Mesothelial cell of epicardium (in vitro differentiated cells): ENCODE measurements around the gene MRPL1. TPM values are rescaled to one million over a fixed set of nuclear protein-coding genes. Genes with fewer than 3 reads are reported as not detected.

Experiments used
- DNase-seq, 2 experiments: peaks; one replicate each; pipeline ENCODE4 v3.0.0; 2021; ENCODE audit warnings: low spot score in 2 of 2; ENCODE audit not compliant: unreplicated experiment in 2 of 2
- H3K27ac Mint-ChIP-seq: 2 replicates; pipeline ENCODE4 v1.8.0; 2021; ENCODE audit warnings: mixed read lengths
- H3K27me3 Mint-ChIP-seq: 2 replicates; pipeline ENCODE4 v1.8.0; 2021; ENCODE audit warnings: low read depth, mixed read lengths
- H3K36me3 Mint-ChIP-seq: 2 replicates; pipeline ENCODE4 v1.8.0; 2021; ENCODE audit warnings: mixed read lengths
- H3K4me1 Mint-ChIP-seq: 2 replicates; pipeline ENCODE4 v1.8.0; 2021; ENCODE audit warnings: mixed read lengths
- H3K4me3 Mint-ChIP-seq: 2 replicates; pipeline ENCODE4 v1.8.0; 2021; ENCODE audit warnings: mild to moderate bottlenecking, moderate library complexity, mixed read lengths
- H3K9me3 Mint-ChIP-seq: 2 replicates; pipeline ENCODE4 v1.8.0; 2021; ENCODE audit warnings: mixed read lengths
- total RNA-seq: library from RNA; stranded (reverse); gene quantifications from 3 replicates; pipeline ENCODE4 v1.2.1, GENCODE V29; 2021
- TF ChIP-seq, protein P1 (sequence below): fragments of 200-600 bp; sonication (generic); IDR thresholded peaks from one replicate; pipeline ENCODE4 v1.5.0; 2021; ENCODE audit warnings: antibody characterized with exemption; ENCODE audit not compliant: unreplicated experiment

The MRPL1 gene
- 25.0 to 27.8 TPM (median 27.0 TPM) in 3 replicates for total RNA-seq

DNA sequence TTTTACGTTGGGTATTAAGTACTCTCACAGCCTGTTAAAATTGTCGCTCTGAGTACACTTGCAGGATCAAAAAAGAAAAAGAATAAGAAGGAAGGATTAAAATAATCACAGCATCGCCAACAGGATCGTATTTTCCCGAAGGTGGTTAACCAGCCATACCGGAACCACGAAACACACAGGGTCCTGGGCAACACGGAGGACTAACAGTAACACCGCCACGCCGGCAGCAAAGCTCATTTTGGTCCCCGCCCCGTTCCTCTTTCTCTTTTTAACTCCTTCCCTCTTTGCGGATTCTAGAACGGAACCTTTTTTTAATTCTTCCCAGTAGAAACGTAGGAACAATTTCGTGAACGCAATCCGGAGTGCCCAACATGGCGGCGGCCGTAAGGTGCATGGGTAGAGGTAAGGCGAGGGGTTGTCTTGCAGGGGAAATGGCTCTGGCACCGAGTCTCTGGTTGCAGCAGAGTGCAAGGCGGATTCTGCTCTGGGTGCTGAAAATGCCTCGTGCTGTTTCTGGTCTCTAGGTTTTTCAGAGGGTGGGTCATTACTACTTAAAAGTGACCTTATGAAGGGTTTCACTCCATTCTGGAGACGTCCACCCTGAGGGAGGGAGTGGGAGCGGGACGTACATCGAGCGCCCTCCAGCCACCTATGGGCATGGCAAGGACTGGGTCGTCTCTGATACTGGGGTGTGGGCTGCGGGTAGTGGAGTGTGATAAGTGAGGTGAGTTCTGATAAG, at the start of gene MRPL1:
MRPL1 (plus strand) TSS at position 353 of the 739 bp plus-strand sequence; CDS start at position 372, 19 bp downstream.
- Mint-ChIP-seq H3K27ac (peak within 1 kb of the TSS; percentile 97), H3K36me3 (peaks cover 3% of the 10 kb centered on the region), H3K4me3 (peak within 1 kb of the TSS; percentile 89), H3K9me3 (no peaks in the 10 kb centered on the region), H3K4me1 (peaks cover 17% of the 10 kb centered on the region), H3K27me3 (no peaks in the 10 kb centered on the region)
- peak; percentile 54 to 82 for DNase-seq
- TF ChIP-seq, protein P1, sequence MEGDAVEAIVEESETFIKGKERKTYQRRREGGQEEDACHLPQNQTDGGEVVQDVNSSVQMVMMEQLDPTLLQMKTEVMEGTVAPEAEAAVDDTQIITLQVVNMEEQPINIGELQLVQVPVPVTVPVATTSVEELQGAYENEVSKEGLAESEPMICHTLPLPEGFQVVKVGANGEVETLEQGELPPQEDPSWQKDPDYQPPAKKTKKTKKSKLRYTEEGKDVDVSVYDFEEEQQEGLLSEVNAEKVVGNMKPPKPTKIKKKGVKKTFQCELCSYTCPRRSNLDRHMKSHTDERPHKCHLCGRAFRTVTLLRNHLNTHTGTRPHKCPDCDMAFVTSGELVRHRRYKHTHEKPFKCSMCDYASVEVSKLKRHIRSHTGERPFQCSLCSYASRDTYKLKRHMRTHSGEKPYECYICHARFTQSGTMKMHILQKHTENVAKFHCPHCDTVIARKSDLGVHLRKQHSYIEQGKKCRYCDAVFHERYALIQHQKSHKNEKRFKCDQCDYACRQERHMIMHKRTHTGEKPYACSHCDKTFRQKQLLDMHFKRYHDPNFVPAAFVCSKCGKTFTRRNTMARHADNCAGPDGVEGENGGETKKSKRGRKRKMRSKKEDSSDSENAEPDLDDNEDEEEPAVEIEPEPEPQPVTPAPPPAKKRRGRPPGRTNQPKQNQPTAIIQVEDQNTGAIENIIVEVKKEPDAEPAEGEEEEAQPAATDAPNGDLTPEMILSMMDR, result no peak

DNA sequence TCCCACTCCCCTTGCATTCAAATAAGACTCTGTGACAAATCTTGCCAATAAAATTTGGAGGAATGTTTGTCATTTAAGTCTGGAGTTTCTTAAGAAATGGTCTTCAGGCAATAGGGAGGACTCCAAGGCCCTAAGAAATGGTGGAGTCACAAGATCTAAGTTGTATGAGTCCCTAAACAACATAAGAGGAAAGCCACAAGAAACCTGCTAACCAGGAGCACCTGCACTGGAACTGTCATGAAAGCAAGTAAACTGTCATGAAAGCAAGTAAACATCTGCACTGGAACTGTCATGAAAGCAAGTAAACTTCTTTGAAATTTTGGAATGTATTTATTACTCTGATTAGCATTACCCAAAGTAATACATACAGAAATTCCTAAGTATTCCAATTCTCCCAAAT, 47.0 kb upstream of the MRPL1 start:
- Mint-ChIP-seq H3K27ac (no peak overlapping the region), H3K4me3 (no peak overlapping the region), H3K4me1 (peaks cover 26% of the 10 kb centered on the region), H3K27me3 (no peaks in the 10 kb centered on the region), H3K36me3 (peaks cover 4% of the 10 kb centered on the region), H3K9me3 (no peaks in the 10 kb centered on the region)
- TF ChIP-seq, protein P1, result no peak
- no peak for DNase-seq

GRCh38 chr4:77816546-77816945, 46.1 kb upstream of the MRPL1 start:
- Mint-ChIP-seq H3K4me3 (no peak overlapping the region), H3K36me3 (no peaks in the 10 kb centered on the region), H3K27me3 (no peaks in the 10 kb centered on the region), H3K27ac (peak overlapping the region; percentile 35), H3K4me1 (peaks cover 34% of the 10 kb centered on the region), H3K9me3 (no peaks in the 10 kb centered on the region)
- TF ChIP-seq, protein P1, result no peak
- no peak for DNase-seq

- TF ChIP-seq, protein P1, result no peak
- Mint-ChIP-seq H3K4me3 (peak overlapping the region; percentile 85), H3K27ac (peak overlapping the region; percentile 96), H3K4me1 (peaks cover 34% of the 10 kb centered on the region), H3K9me3 (no peaks in the 10 kb centered on the region), H3K36me3 (no peaks in the 10 kb centered on the region), H3K27me3 (no peaks in the 10 kb centered on the region)
- no peak for DNase-seq
These were observed 45.1 kb upstream of the MRPL1 start for GRCh38 chr4:77817304-77818072.

DNA sequence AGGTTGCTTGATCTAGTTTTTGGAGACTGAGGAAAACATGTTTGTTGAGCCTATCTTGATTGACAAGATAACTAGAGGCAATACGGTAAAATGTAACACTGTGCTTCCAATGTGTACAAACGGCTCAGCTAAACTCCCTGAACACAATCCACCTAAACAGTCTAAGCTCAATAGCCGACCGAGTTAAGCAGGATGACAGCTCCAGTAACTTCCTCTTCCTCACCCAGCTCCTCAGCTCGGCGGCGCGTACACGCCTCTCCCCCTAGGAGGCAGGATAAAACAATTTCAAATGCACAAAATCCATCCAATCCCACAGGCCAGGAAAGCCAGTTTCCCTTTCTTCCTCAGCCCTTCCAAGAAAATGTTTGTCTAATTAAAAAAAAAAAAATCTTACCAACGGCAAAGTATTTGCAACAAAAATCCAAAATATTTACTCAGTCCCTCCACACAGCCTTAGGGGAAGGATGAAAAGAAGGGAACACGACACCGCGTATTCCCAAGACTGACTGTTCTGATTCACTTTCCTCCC, 44.5 kb upstream of the MRPL1 start:
- H3K4me3 Mint-ChIP-seq, result peak overlapping the region; percentile 85
- no peaks in the 10 kb centered on the region for H3K27me3 Mint-ChIP-seq
- TF ChIP-seq, protein P1, result no peak
- DNase-seq, result peak; percentile 23 to 63
- H3K9me3 Mint-ChIP-seq, result no peaks in the 10 kb centered on the region
- peaks cover 34% of the 10 kb centered on the region for H3K4me1 Mint-ChIP-seq
- no peaks in the 10 kb centered on the region for H3K36me3 Mint-ChIP-seq
- H3K27ac Mint-ChIP-seq, result peak overlapping the region; percentile 96
